GM04504 (cell line): ENCODE measurements around the gene PTPRN2.
"Not testable (repeated sequence)": the region's sequence is repeated elsewhere in the genome, so short reads cannot be mapped to it uniquely, and the experiment has no call there.

Experiments used
- DNase-seq: peaks from one replicate; pipeline ENCODE4 v3.0.0-alpha.2; 2012; ENCODE audit warnings: low read depth

PTPRN2 gene

GRCh38 chr7:157993406-157994105 is 594.1 kb downstream of the PTPRN2 start:
- DNase-seq, result no peak

- DNase-seq, result no peak
Measured at GRCh38 chr7:157992511-157993160, 595.0 kb downstream of the PTPRN2 start.

- DNase-seq, result no peak
Measured at GRCh38 chr7:157991761-157992160, 595.9 kb downstream of the PTPRN2 start.

- DNase-seq, result no peak
Measured at GRCh38 chr7:157991351-157991750, 596.3 kb downstream of the PTPRN2 start.

- no peak for DNase-seq
Measured at GRCh38 chr7:157990881-157991250, 596.8 kb downstream of the PTPRN2 start.

GRCh38 chr7:157990226-157990880 is 597.3 kb downstream of the PTPRN2 start:
- no peak for DNase-seq

GRCh38 chr7:157989589-157989988 is 598.0 kb downstream of the PTPRN2 start:
- DNase-seq, result no peak

- DNase-seq, result no peak
Measured at GRCh38 chr7:157987906-157988305, 599.7 kb downstream of the PTPRN2 start.

GRCh38 chr7:157986051-157986450 is 601.6 kb downstream of the PTPRN2 start:
- DNase-seq, result no peak

- DNase-seq, result no peak
Measured at GRCh38 chr7:157985636-157986035, 602.0 kb downstream of the PTPRN2 start.

- DNase-seq, result no peak
Measured at GRCh38 chr7:157984423-157985163, 603.0 kb downstream of the PTPRN2 start.

- no peak for DNase-seq
Measured at GRCh38 chr7:157983502-157984422, 603.9 kb downstream of the PTPRN2 start.

GRCh38 chr7:157981778-157982177 is 605.8 kb downstream of the PTPRN2 start:
- no peak for DNase-seq

- no peak for DNase-seq
Measured at GRCh38 chr7:157980774-157981173, 606.8 kb downstream of the PTPRN2 start.

- not testable (repeated sequence) for DNase-seq
Measured at GRCh38 chr7:157980341-157980731, 607.3 kb downstream of the PTPRN2 start.

- DNase-seq, result no peak
Measured at GRCh38 chr7:157979636-157980340, 607.8 kb downstream of the PTPRN2 start.

- no peak for DNase-seq
Measured at GRCh38 chr7:157978766-157979165, 608.9 kb downstream of the PTPRN2 start.

- DNase-seq, result no peak
Measured at GRCh38 chr7:157977717-157978496, 609.7 kb downstream of the PTPRN2 start.

GRCh38 chr7:157977306-157977705 is 610.3 kb downstream of the PTPRN2 start:
- no peak for DNase-seq

GRCh38 chr7:157976406-157976805 is 611.2 kb downstream of the PTPRN2 start:
- no peak for DNase-seq
